HG03457 (cell line): ENCODE measurements around the gene SMIM13.
"Not testable (repeated sequence)": the region's sequence is repeated elsewhere in the genome, so short reads cannot be mapped to it uniquely, and the experiment has no call there.

Experiments used
- ATAC-seq: cut with Tn5 transposase; IDR thresholded peaks from one replicate; pipeline ENCODE4 v1.9.1; 2021; ENCODE audit warnings: moderate number of reproducible peaks; ENCODE audit not compliant: unreplicated experiment

The SMIM13 gene

GRCh38 chr6:11083491-11083890 is 10.1 kb upstream of the SMIM13 start:
- ATAC-seq, result no peak

DNA sequence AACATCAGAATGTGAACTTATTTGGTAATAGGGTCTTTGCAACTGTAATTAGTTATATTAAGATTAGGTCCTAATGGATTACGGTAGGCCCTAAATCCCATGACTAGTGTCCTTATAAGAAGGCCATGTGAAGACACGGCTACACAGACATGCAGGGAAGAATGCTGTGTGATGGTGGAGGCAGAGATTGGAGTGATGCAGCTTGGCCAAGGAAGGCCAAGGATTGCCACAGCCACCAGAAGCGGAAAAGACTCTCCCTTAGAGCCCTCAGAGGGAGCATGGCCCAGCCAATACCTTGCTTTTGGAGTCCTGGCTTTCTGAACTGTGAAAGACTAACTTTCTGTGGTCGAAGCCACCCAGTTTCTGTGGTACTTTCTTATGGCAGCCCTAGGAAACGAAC is 9.7 kb upstream of the SMIM13 start:
- ATAC-seq, result no peak

- ATAC-seq, result no peak
Measured at GRCh38 chr6:11085758-11086435, 7.7 kb upstream of the SMIM13 start.

DNA sequence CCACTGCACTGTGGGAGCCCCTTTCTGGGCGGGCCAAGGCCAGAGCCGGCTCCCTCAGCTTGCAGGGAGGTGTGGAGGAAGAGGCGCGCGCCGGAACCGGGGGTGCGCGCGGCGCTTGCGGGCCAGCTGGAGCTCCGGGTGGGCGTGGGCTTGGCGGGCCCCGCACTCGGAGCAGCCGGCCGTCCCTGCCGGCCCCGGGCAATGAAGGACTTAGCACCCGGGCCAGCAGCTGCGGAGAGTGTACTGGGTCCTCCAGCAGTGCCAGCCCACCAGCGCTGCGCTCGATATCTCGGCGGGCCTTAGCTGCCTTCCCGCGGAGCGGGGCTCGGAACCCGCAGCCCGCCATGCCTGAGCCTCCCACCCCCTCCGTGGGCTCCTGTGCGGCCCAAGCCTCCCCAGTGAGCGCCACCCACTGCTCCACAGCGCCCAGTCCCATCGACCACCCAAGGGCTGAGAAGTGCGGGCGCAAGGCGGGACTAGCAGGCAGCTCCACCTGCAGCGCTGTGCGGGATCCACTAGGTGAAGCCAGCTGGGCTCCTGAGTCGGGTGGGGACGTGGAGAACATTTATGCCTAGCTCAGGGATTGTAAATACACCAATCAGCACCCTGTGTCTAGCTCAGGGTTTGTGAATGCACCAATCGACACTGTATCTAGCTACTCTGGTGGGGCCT is 6.4 kb upstream of the SMIM13 start:
- not testable (repeated sequence) for ATAC-seq

DNA sequence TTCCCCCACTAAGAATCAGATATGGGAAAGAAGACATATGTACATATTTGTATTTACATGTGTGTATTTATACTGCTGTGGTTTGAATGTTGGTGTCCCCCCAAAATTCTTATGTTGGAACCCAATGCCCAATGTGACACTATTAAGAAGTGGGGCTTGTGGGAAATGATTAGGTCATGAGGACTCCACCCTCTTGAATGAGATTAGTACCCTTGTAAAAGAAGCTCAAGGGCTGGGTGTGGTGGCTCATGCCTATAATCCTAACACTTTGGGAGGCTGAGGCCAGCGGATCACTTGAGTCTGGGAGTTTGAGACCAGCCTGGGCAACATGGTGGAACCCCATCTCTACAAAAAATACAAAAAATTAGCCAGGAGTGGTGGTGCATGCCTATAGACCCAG is 3.9 kb upstream of the SMIM13 start:
- no peak for ATAC-seq

DNA sequence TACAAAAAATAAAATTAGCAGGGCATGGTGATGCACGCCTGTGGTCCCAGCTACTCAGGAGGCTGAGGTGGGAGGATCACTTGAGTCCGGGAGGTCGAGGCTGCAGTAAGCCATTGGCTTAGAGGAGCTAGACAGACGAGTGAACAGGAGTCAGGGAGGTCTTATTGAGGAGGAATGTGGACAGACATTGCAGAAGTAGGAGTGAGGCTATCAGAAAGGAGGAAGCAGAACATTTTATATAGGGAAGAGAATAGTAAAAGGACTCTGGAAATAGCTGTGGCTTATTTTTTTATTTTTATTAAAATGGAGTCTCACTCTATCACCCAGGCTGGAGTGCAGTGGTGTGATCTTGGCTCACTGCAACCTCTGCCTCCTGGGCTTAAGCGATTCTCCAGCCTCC is 2.5 kb upstream of the SMIM13 start:
- ATAC-seq, result not testable (repeated sequence)

DNA sequence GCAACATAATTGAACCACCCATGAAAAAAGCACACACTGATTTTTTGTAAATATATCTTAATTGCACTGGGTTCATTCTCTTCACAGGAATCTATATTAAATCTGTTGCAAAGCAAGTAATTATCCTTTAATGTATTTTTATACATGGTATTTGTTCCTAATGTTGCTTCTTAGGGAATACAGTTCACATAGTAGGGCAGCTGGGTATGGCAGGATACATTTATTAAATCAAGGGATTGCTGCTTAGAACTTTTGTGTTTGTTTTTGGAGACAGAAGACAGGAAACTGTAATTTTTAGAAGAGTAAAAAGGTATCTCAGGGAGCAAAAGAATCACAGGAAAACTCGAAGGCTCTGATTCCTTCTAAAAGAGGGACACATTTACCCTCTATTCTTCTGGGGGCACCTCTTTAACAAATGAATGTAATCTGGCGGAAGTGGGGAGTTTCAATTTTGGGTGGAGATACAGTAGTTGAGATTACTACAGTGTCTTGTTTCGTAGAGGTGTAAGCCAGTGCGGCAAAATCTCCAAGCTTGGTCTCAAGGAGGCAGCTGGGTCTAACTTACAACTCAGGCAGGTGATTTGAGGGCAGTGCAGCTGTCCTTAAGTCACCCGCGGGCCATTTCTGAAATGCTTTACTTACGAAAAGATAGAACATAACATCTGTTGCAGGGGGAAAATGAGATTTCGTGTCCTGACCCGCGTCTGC is 812 bp upstream of the SMIM13 start:
- peak; percentile 18 for ATAC-seq

GRCh38 chr6:11093376-11093625 is 333 bp upstream of the SMIM13 start:
- ATAC-seq, result peak; percentile 11

DNA sequence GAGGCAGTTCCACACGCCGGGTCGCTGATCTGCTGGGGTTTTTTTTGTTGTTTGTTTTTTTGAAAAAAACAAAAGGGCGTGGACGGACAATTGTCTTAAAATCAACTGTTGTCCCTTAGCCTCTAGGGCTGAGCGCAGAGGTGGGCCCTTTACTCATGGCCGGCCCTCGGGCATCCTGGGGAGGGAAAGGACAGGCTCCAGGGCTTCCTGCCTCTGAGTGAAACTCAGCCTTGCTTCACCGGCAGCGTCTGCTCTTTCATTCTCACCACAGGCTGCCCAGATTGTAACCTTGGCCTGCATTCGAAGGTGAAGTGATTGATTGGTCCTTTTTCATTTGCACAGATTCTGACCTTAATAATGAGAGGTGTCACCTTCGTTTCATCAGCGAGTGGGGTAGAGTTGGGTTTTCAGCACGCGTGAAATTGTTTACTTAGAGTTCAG is 797 bp downstream of the SMIM13 start:
- ATAC-seq, result peak; percentile 33

GRCh38 chr6:11094941-11095340 is 1.3 kb downstream of the SMIM13 start:
- ATAC-seq, result no peak

DNA sequence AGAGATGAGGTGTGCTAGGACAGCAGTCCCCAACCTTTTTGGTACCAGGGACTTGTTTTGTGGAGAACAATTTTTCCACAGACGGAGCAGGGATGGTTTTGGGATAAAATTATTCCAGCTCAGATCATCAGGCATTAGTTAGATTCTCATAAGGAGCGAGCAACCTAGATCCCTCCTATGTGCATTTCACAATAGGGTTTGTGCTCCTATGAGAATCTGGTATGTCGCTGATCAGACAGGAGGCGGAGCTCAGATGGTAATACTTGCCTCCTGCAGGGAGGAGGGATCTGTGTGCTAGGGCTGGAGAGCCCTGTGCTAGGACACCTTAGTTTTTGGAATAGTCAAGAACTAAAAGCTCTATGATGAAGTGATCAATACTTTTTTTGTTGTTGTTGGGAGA is 2.5 kb downstream of the SMIM13 start:
- ATAC-seq, result no peak

- ATAC-seq, result no peak
Measured at GRCh38 chr6:11097476-11097875, 3.8 kb downstream of the SMIM13 start.

DNA sequence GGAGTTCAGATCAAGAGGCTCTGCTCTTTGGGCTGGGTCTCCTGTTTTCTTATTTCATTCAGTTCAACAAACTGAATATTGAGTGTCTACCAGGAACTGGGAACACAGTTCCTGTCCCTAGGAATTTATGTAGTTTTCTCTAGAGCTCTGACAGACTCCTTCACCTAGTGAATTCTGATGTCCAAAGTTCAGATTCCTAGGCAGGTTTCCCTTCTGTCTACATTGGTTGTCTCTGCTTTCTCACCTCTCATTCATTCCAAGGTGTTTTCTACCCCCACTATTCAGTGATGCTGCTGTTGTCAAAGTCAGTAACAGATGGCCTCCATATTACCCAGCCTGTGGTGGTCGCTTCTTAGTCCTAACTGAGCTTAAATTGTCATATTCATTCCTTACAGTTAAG is 4.4 kb downstream of the SMIM13 start:
- no peak for ATAC-seq

DNA sequence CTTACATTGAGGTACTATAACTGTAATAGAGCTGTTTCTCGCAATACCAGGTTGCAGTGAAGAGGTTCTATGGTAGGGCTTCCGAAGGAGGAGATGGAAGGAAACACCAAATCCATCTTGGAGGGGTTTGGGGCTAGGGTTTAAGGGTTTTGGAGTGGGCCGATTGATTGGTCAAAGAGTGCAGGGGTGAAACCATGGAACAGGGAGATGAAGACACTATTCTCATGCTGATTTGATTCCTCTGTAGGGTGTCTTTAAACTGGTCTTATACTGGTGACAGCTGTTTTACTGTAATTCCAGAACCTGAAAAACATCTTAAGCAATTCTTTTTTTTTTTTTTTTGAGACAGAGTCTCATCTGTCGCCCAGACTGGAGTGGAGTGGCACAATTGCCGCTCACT is 7.8 kb downstream of the SMIM13 start:
- no peak for ATAC-seq

- no peak for ATAC-seq
Measured at GRCh38 chr6:11103065-11103464, 9.4 kb downstream of the SMIM13 start.

- ATAC-seq, result no peak
Measured at GRCh38 chr6:11108726-11109125, 15.1 kb downstream of the SMIM13 start.

GRCh38 chr6:11110921-11111768 is 17.5 kb downstream of the SMIM13 start, which contains the start of gene ERVFRD-1:
Gene ERVFRD-1, minus strand, starts transcription at chr6:11111725. Its CDS starts 6,415 bp downstream, at chr6:11105310.
- ATAC-seq, result no peak

GRCh38 chr6:11111769-11112437 is 18.3 kb downstream of the SMIM13 start:
- no peak for ATAC-seq

DNA sequence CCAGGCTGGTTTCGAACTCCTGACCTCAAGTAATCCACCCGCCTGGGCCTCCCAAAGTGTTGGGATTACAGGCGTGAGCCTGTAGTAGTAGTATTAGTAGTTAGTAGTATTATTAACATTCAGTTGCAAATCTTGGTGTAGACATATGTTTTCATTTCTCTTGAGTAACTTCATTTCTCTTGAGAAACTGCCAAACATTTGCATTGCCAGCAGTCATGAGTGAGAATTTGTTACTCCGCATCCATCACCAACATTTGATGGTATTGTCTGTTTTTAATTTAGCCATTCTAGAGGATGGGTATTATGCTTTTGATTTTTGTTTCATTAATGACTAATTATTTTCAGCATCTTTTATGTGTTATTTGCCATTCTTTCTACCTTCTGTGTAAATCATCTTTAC is 19.4 kb downstream of the SMIM13 start:
- no peak for ATAC-seq

DNA sequence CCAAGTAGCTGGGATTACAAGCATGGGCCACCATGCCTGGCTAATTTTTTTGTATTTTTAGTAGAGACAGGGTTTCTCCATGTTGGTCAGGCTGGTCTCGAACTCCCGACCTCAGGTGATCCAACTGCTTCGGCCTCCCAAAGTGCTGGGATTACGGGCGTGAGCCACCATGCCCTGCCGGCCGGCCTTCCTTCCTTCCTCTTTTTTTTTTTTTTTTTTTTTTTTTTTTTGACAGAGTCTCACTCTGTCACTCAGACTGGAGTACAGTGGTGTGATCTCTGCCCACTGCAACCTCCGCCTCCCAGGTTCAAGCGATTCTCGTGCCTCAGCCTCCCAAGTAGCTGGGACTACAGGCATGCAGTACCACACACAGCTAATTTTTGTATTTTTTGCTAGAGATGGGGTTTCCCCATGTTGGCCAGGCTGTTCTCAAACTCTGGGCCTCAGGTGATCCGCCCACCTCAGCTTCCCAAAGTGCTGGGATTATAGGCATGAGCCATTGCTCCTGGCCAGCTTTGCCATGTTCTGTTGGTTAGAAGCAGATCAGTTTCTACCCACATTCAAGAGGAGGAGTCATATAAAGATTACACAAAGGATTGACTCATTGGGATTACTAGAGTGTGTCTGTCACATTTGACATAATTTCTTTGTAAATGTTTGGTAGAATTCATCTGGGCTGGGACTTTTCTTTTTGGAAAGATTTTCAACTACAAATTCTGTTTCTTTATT is 22.3 kb downstream of the SMIM13 start:
- not testable (repeated sequence) for ATAC-seq
